HEK293 (cell line): ENCODE results near the gene UBE3C.

Experiments used
- HOXC10 ChIP-seq: sonication (generic); formaldehyde crosslinking; IDR thresholded peaks from 2 replicates; pipeline ENCODE4 v1.8.1; 2023; ENCODE audit warnings: mild to moderate bottlenecking, missing genetic modification reagents
- RBAK ChIP-seq: fragments of 450-650 bp; formaldehyde crosslinking; IDR thresholded peaks from 2 replicates; pipeline ENCODE4 v1.5.1; 2016; ENCODE audit warnings: missing biosample characterization, missing genetic modification characterization
- ZFP37 ChIP-seq: fragments of 450-650 bp; formaldehyde crosslinking; IDR thresholded peaks from 2 replicates; pipeline ENCODE4 v1.5.1; 2016; ENCODE audit warnings: missing biosample characterization, missing genetic modification characterization
- ZNF121 ChIP-seq: fragments of 450-650 bp; formaldehyde crosslinking; IDR thresholded peaks from 2 replicates; pipeline ENCODE4 v1.5.1; 2016; ENCODE audit warnings: missing biosample characterization, missing genetic modification characterization
- ZNF274 ChIP-seq, 2 experiments: fragments of 200-500 bp in 1 of 2; fragments of 450-650 bp in 1 of 2; sonication (Bioruptor generic) in 1 of 2; formaldehyde crosslinking in 1 of 2; IDR thresholded peaks; 2 replicates each; pipeline versions ENCODE4 v1.5.1 to v1.6.1; 2014 to 2016; ENCODE audit warnings: borderline replicate concordance in 1 of 2, inconsistent platforms in 1 of 2, low read length in 1 of 2, missing biosample characterization in 1 of 2, missing genetic modification characterization in 1 of 2
- ZNF501 ChIP-seq: fragments of 450-650 bp; formaldehyde crosslinking; IDR thresholded peaks from 2 replicates; pipeline ENCODE4 v1.5.1; 2016; ENCODE audit warnings: missing biosample characterization, missing genetic modification characterization
- ZNF768 ChIP-seq: fragments of 450-650 bp; formaldehyde crosslinking; IDR thresholded peaks from 2 replicates; pipeline ENCODE4 v1.5.1; 2018; ENCODE audit warnings: missing biosample characterization, mild to moderate bottlenecking, missing genetic modification characterization
- TF ChIP-seq, protein P1 (sequence below): fragments of 450-650 bp; formaldehyde crosslinking; IDR thresholded peaks from 2 replicates; pipeline ENCODE4 v1.5.1; 2016; ENCODE audit warnings: missing biosample characterization, missing genetic modification characterization
- TF ChIP-seq, protein P2 (sequence below): fragments of 450-650 bp; formaldehyde crosslinking; IDR thresholded peaks from 2 replicates; pipeline ENCODE4 v1.5.1; 2016; ENCODE audit warnings: missing biosample characterization, missing genetic modification characterization, borderline replicate concordance
- TF ChIP-seq, protein P3 (sequence below): fragments of 450-650 bp; formaldehyde crosslinking; IDR thresholded peaks from 2 replicates; pipeline ENCODE4 v1.5.1; 2016; ENCODE audit warnings: missing biosample characterization, missing genetic modification characterization
- TF ChIP-seq, protein P4 (sequence below): fragments of 450-650 bp; formaldehyde crosslinking; optimal IDR thresholded peaks from 2 replicates; pipeline ENCODE3; 2016; ENCODE audit warnings: missing biosample characterization, mild to moderate bottlenecking, missing genetic modification characterization
- TF ChIP-seq, protein P5 (sequence below): fragments of 450-650 bp; formaldehyde crosslinking; IDR thresholded peaks from 2 replicates; pipeline ENCODE4 v1.5.1; 2016; ENCODE audit warnings: missing biosample characterization, missing genetic modification characterization, low read depth
- TF ChIP-seq, protein P6 (sequence below): fragments of 450-650 bp; formaldehyde crosslinking; IDR thresholded peaks from 2 replicates; pipeline ENCODE4 v1.5.1; 2016; ENCODE audit warnings: missing biosample characterization, missing genetic modification characterization

DNA sequence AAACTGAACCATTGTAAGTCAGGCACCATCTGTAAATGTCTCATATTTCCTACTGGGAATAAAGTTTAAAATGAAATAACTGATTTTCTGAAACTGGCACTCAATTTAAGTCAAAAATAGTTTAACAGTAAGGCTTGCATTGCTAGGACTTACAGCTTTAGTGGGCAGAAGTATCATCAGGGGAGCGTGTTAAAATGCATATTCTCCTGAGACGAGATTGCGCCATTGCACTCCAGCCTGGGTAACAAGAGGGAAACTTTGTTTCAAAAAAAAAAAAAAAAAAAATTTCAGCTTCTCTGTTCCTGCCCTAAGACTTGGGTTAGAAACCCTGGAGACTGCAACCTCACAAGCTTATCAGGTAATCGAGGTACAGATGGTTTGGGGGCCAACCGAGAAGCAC lies 65.4 kb downstream of the UBE3C start:
- TF ChIP-seq, protein P1, sequence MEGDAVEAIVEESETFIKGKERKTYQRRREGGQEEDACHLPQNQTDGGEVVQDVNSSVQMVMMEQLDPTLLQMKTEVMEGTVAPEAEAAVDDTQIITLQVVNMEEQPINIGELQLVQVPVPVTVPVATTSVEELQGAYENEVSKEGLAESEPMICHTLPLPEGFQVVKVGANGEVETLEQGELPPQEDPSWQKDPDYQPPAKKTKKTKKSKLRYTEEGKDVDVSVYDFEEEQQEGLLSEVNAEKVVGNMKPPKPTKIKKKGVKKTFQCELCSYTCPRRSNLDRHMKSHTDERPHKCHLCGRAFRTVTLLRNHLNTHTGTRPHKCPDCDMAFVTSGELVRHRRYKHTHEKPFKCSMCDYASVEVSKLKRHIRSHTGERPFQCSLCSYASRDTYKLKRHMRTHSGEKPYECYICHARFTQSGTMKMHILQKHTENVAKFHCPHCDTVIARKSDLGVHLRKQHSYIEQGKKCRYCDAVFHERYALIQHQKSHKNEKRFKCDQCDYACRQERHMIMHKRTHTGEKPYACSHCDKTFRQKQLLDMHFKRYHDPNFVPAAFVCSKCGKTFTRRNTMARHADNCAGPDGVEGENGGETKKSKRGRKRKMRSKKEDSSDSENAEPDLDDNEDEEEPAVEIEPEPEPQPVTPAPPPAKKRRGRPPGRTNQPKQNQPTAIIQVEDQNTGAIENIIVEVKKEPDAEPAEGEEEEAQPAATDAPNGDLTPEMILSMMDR (tag by site-specific recombination), result no peak
- TF ChIP-seq ZFP37 (no peak), ZNF768 (tag by site-specific recombination) (no peak), ZNF274 (IDR thresholded peaks at IDR 0.05; ENCODE audit: low read length) (no peak), ZNF274 (tag by site-specific recombination; IDR thresholded peaks at IDR 0.05; ENCODE audit: borderline replicate concordance) (no peak), ZNF501 (tag by site-specific recombination) (no peak), RBAK (no peak), HOXC10 (CRISPR knock-in tag) (no peak), ZNF121 (no peak)
- TF ChIP-seq, protein P2, sequence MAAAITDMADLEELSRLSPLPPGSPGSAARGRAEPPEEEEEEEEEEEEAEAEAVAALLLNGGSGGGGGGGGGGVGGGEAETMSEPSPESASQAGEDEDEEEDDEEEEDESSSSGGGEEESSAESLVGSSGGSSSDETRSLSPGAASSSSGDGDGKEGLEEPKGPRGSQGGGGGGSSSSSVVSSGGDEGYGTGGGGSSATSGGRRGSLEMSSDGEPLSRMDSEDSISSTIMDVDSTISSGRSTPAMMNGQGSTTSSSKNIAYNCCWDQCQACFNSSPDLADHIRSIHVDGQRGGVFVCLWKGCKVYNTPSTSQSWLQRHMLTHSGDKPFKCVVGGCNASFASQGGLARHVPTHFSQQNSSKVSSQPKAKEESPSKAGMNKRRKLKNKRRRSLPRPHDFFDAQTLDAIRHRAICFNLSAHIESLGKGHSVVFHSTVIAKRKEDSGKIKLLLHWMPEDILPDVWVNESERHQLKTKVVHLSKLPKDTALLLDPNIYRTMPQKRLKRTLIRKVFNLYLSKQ (tag by site-specific recombination), result no peak
- TF ChIP-seq, protein P3, sequence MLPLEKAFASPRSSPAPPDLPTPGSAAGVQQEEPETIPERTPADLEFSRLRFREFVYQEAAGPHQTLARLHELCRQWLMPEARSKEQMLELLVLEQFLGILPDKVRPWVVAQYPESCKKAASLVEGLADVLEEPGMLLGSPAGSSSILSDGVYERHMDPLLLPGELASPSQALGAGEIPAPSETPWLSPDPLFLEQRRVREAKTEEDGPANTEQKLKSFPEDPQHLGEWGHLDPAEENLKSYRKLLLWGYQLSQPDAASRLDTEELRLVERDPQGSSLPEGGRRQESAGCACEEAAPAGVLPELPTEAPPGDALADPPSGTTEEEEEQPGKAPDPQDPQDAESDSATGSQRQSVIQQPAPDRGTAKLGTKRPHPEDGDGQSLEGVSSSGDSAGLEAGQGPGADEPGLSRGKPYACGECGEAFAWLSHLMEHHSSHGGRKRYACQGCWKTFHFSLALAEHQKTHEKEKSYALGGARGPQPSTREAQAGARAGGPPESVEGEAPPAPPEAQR (tag by site-specific recombination), result no peak
- TF ChIP-seq, protein P4, sequence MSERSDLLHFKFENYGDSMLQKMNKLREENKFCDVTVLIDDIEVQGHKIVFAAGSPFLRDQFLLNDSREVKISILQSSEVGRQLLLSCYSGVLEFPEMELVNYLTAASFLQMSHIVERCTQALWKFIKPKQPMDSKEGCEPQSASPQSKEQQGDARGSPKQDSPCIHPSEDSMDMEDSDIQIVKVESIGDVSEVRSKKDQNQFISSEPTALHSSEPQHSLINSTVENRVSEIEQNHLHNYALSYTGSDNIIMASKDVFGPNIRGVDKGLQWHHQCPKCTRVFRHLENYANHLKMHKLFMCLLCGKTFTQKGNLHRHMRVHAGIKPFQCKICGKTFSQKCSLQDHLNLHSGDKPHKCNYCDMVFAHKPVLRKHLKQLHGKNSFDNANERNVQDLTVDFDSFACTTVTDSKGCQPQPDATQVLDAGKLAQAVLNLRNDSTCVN, result no peak
- TF ChIP-seq, protein P5, sequence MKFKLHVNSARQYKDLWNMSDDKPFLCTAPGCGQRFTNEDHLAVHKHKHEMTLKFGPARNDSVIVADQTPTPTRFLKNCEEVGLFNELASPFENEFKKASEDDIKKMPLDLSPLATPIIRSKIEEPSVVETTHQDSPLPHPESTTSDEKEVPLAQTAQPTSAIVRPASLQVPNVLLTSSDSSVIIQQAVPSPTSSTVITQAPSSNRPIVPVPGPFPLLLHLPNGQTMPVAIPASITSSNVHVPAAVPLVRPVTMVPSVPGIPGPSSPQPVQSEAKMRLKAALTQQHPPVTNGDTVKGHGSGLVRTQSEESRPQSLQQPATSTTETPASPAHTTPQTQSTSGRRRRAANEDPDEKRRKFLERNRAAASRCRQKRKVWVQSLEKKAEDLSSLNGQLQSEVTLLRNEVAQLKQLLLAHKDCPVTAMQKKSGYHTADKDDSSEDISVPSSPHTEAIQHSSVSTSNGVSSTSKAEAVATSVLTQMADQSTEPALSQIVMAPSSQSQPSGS (tag by site-specific recombination), result no peak
- TF ChIP-seq, protein P6, sequence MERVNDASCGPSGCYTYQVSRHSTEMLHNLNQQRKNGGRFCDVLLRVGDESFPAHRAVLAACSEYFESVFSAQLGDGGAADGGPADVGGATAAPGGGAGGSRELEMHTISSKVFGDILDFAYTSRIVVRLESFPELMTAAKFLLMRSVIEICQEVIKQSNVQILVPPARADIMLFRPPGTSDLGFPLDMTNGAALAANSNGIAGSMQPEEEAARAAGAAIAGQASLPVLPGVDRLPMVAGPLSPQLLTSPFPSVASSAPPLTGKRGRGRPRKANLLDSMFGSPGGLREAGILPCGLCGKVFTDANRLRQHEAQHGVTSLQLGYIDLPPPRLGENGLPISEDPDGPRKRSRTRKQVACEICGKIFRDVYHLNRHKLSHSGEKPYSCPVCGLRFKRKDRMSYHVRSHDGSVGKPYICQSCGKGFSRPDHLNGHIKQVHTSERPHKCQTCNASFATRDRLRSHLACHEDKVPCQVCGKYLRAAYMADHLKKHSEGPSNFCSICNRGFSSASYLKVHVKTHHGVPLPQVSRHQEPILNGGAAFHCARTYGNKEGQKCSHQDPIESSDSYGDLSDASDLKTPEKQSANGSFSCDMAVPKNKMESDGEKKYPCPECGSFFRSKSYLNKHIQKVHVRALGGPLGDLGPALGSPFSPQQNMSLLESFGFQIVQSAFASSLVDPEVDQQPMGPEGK (tag by site-specific recombination), result no peak
